ENCODE results near the gene SPRR3. TPM values are rescaled to one million over a fixed set of nuclear protein-coding genes. Genes with fewer than 3 reads are reported as not detected.

The SPRR3 gene
- total RNA-seq, 1 donor from 2014 or later: not detected

- no peak for DNase-seq (ENCODE audit: low spot score)
- Mint-ChIP-seq H3K27me3 (ENCODE audit: low read depth) (no peaks in the 10 kb centered on the region), H3K4me3 (ENCODE audit: unreplicated experiment) (no peak overlapping the region), H3K36me3 (ENCODE audit: low read depth) (no peaks in the 10 kb centered on the region), H3K27ac (ENCODE audit: unreplicated experiment) (no peak overlapping the region), H3K4me1 (ENCODE audit: low read depth) (no peaks in the 10 kb centered on the region), H3K9me3 (ENCODE audit: low read depth) (no peaks in the 10 kb centered on the region)
- no peak for TF ChIP-seq CTCF (IDR thresholded peaks at IDR 0.05)
Observed at GRCh38 chr1:152959801-152960451, 41.6 kb upstream of the SPRR3 start.

DNA sequence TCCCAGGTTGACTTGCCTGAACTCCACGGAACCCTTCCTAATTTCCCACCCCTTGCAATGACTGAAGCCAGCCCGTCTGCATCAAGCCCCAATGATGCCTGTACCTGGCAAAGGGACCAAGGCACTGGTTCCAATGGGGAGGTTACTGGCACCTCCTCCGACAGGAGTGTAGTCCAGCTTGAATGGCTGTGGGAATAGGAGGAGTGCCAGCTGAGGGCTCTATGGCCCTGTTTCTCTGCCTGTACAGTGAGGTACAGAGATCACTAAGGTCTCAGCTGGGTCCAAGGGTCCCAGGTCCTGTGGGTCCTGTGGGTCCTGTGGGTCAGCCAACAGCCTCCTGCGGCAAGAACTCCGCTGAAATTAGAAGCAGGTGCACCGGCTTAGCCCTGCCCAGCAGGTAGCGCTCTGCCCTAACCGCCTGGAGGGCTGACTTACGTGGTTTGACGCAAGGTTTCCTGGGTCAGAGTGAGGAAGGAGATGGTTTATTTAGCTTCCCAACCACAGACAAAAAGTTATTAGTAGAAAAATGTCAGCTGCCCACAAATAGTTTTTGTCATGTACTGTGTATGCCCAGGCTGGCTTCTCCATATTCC lies 41.0 kb upstream of the SPRR3 start:
- no peak overlapping the region for H3K4me3 Mint-ChIP-seq (ENCODE audit: unreplicated experiment)
- DNase-seq (ENCODE audit: low spot score): no peak
- H3K27me3 Mint-ChIP-seq (ENCODE audit: low read depth): no peaks in the 10 kb centered on the region
- H3K27ac Mint-ChIP-seq (ENCODE audit: unreplicated experiment): no peak overlapping the region
- H3K9me3 Mint-ChIP-seq (ENCODE audit: low read depth): no peaks in the 10 kb centered on the region
- H3K36me3 Mint-ChIP-seq (ENCODE audit: low read depth): no peaks in the 10 kb centered on the region
- TF ChIP-seq CTCF (IDR thresholded peaks at IDR 0.05): no peak
- no peaks in the 10 kb centered on the region for H3K4me1 Mint-ChIP-seq (ENCODE audit: low read depth)

DNA sequence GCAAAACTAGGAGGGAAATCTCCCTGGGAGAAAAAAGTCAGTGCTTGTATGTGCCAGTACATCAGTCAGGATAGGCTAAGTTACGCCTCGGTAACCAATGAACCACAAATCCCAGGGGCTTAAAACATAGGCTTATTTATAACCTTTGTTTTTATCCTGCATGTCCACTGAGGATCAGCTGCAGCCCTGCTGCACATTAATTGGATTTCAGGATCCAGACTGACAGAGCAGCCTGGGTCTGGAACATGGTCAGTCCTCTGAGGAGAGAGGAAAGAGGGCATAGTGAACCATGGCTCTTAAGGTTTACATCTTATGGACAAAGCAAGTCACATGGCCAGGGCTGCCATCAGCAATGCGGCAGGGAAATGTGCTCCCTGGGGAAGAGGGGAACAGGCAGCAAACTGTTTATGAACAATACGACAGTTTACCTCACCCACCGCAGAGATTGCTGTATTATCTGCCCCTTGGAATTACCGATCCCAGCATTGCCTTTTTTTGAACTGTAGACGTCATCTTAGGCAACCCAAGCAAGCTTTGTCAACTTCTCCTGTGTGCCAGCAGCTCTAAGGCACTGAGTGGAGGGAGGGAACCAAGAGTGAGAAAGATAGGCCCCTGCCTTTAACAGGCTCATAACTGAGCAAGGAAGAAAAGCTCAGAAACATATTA lies 40.2 kb upstream of the SPRR3 start:
- Mint-ChIP-seq H3K27ac (ENCODE audit: unreplicated experiment) (no peak overlapping the region), H3K9me3 (ENCODE audit: low read depth) (no peaks in the 10 kb centered on the region), H3K4me1 (ENCODE audit: low read depth) (no peaks in the 10 kb centered on the region), H3K4me3 (ENCODE audit: unreplicated experiment) (no peak overlapping the region), H3K27me3 (ENCODE audit: low read depth) (no peaks in the 10 kb centered on the region), H3K36me3 (ENCODE audit: low read depth) (no peaks in the 10 kb centered on the region)
- DNase-seq (ENCODE audit: low spot score): no peak
- no peak for TF ChIP-seq CTCF (IDR thresholded peaks at IDR 0.05)

DNA sequence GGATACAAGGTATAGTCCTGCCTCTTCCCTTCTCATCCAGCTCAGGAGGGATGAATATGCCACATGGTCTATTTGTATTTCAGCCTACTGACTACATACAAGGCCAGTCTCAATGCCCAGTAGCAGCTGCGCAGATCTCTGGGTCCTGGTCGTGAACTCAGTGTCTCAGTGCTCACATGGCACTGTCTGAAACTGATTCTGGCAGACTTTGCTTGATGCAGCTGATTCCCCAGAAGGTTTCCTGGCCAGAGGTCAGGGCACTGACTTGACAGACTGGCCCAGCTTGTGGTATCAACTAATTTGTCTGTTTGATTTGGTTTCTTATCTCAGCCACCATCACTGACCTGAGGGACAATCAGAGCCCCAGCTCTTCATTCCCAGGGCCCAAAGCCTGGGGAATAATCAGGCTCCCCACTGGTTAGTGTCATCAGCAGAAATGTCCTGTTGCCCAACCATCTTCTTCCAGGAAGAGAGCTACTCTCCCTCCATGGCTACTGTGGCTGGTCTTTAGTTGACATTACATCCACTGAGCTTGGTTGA lies 38.6 kb upstream of the SPRR3 start:
- Mint-ChIP-seq H3K27ac (ENCODE audit: unreplicated experiment) (no peak overlapping the region), H3K4me3 (ENCODE audit: unreplicated experiment) (no peak overlapping the region), H3K9me3 (ENCODE audit: low read depth) (no peaks in the 10 kb centered on the region), H3K27me3 (ENCODE audit: low read depth) (no peaks in the 10 kb centered on the region), H3K36me3 (ENCODE audit: low read depth) (no peaks in the 10 kb centered on the region), H3K4me1 (ENCODE audit: low read depth) (no peaks in the 10 kb centered on the region)
- no peak for DNase-seq (ENCODE audit: low spot score)
- TF ChIP-seq CTCF (IDR thresholded peaks at IDR 0.05): no peak

DNA sequence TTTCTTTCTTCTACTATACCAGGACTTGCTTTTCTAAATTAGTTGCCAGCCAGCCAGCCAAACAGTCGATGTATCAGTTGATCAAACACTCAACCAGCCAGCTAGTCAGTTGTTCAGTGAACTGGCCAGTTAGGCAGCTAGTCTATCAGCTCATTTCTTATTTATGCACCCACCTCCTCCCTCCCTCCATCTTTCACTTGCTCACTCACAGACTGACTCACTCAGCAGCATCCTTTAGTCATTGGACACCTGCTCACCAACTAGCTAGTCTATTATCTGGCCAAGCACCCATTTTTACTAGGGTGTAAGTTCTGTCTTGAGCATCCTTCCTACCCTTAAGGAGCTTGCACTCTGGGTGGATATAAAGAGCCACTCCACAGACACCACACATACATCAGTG lies 37.0 kb upstream of the SPRR3 start:
- Mint-ChIP-seq H3K27ac (ENCODE audit: unreplicated experiment) (no peak overlapping the region), H3K9me3 (ENCODE audit: low read depth) (no peaks in the 10 kb centered on the region), H3K36me3 (ENCODE audit: low read depth) (no peaks in the 10 kb centered on the region), H3K4me1 (ENCODE audit: low read depth) (no peaks in the 10 kb centered on the region), H3K4me3 (ENCODE audit: unreplicated experiment) (no peak overlapping the region), H3K27me3 (ENCODE audit: low read depth) (no peaks in the 10 kb centered on the region)
- no peak for TF ChIP-seq CTCF (IDR thresholded peaks at IDR 0.05)
- no peak for DNase-seq (ENCODE audit: low spot score)

Data from chondrocyte (in vitro differentiated cells).